ENCODE results near the gene CROCC2. TPM values are rescaled to one million over a fixed set of nuclear protein-coding genes. Genes with fewer than 3 reads are reported as not detected.

Gene CROCC2
- total and polyA plus RNA-seq, 3 experiments from 2014 or later, result not detected

GRCh38 chr2:240995041-240996021, 89.2 kb downstream of the CROCC2 start:
- Histone ChIP-seq H3K4me1 (ENCODE audit: insufficient read depth, low read length) (no peaks in the 10 kb centered on the region), H3K27me3 (ENCODE audit: insufficient read depth, low read length, poor library complexity, severe bottlenecking) (no peaks in the 10 kb centered on the region), H3K4me3 (ENCODE audit: low read length) (no peak overlapping the region), H3K36me3 (ENCODE audit: insufficient read depth, low read length) (no peaks in the 10 kb centered on the region), H3K27ac (ENCODE audit: low read depth, low read length) (no peak overlapping the region), H3K9me3 (ENCODE audit: low read length) (no peaks in the 10 kb centered on the region)
- H3K9me3 Mint-ChIP-seq, result no peaks in the 10 kb centered on the region
- no peaks in the 10 kb centered on the region for H3K36me3 Mint-ChIP-seq
- CTCF ChIA-PET, result interaction anchor here (1.1 kb wide), 1 partner anchor 12 kb away, joined by 3 read pairs; no protein-coding TSS in a partner anchor
- POLR2A ChIA-PET, result no interaction called here
- H3K4me3 Mint-ChIP-seq, result no peak overlapping the region
- H3K4me1 Mint-ChIP-seq, result peaks cover 0 to 14% (median 2%) of the 10 kb centered on the region in 3 donors
- peaks cover 4 to 25% of the 10 kb centered on the region in 2 donors for H3K27me3 Mint-ChIP-seq
- peak in 1 of 5 donors; percentile 40 for DNase-seq
- peak overlapping the region in 1 of 8 donors; percentile 64 for H3K27ac Mint-ChIP-seq

GRCh38 chr2:240996161-240996833, 90.2 kb downstream of the CROCC2 start:
- peak in 1 of 5 donors; percentile 19 for DNase-seq
- peaks cover 8 to 33% of the 10 kb centered on the region in 2 donors for H3K27me3 Mint-ChIP-seq
- H3K9me3 Mint-ChIP-seq, result no peaks in the 10 kb centered on the region
- POLR2A ChIA-PET, result no interaction called here
- Histone ChIP-seq H3K27me3 (ENCODE audit: insufficient read depth, low read length, poor library complexity, severe bottlenecking) (no peaks in the 10 kb centered on the region), H3K36me3 (ENCODE audit: insufficient read depth, low read length) (no peaks in the 10 kb centered on the region), H3K27ac (ENCODE audit: low read depth, low read length) (no peak overlapping the region), H3K4me1 (ENCODE audit: insufficient read depth, low read length) (no peaks in the 10 kb centered on the region), H3K4me3 (ENCODE audit: low read length) (no peak overlapping the region), H3K9me3 (ENCODE audit: low read length) (no peaks in the 10 kb centered on the region)
- CTCF ChIA-PET, result interaction anchor here (1.1 kb wide), 1 partner anchor 13 kb away, joined by 3 read pairs; no protein-coding TSS in a partner anchor
- H3K4me3 Mint-ChIP-seq, result peak overlapping the region in 1 of 7 donors; percentile 48
- peaks cover 0 to 15% (median 2%) of the 10 kb centered on the region in 3 donors for H3K4me1 Mint-ChIP-seq
- no peaks in the 10 kb centered on the region for H3K36me3 Mint-ChIP-seq
- no peak overlapping the region for H3K27ac Mint-ChIP-seq

GRCh38 chr2:240996834-240997140, 90.7 kb downstream of the CROCC2 start:
- DNase-seq, result peak in 1 of 5 donors; percentile 26
- no peak overlapping the region for H3K27ac ChIP-seq (ENCODE audit: low read depth, low read length)
- H3K4me3 ChIP-seq (ENCODE audit: low read length), result no peak overlapping the region
- no peaks in the 10 kb centered on the region for H3K36me3 ChIP-seq (ENCODE audit: insufficient read depth, low read length)
- peaks cover 0 to 4% (median 0%) of the 10 kb centered on the region in 5 donors for H3K9me3 Mint-ChIP-seq
- no peaks in the 10 kb centered on the region for H3K4me1 ChIP-seq (ENCODE audit: insufficient read depth, low read length)
- no peaks in the 10 kb centered on the region for H3K9me3 ChIP-seq (ENCODE audit: low read length)
- ChIA-PET CTCF (no interaction called here), POLR2A (no interaction called here)
- no peaks in the 10 kb centered on the region for H3K36me3 Mint-ChIP-seq
- peaks cover 0 to 15% (median 2%) of the 10 kb centered on the region in 3 donors for H3K4me1 Mint-ChIP-seq
- H3K27me3 Mint-ChIP-seq, result peaks cover 11 to 34% of the 10 kb centered on the region in 2 donors
- H3K27me3 ChIP-seq (ENCODE audit: insufficient read depth, low read length, poor library complexity, severe bottlenecking), result no peaks in the 10 kb centered on the region
- H3K4me3 Mint-ChIP-seq, result no peak overlapping the region
- H3K27ac Mint-ChIP-seq, result no peak overlapping the region

- Mint-ChIP-seq H3K27ac (peak overlapping the region in 2 of 8 donors; percentile 3 to 79), H3K36me3 (no peaks in the 10 kb centered on the region), H3K4me3 (peak overlapping the region in 5 of 7 donors; percentile 21 to 86 (median 59)), H3K9me3 (peaks cover 0 to 4% (median 0%) of the 10 kb centered on the region in 5 donors), H3K27me3 (peaks cover 11 to 34% of the 10 kb centered on the region in 2 donors), H3K4me1 (peaks cover 0 to 15% (median 2%) of the 10 kb centered on the region in 3 donors)
- H3K4me1 ChIP-seq (ENCODE audit: insufficient read depth, low read length), result no peaks in the 10 kb centered on the region
- CTCF ChIA-PET, result no interaction called here
- peak in 2 of 5 donors; percentile 39 to 41 for DNase-seq
- no peaks in the 10 kb centered on the region for H3K9me3 ChIP-seq (ENCODE audit: low read length)
- no peak overlapping the region for H3K27ac ChIP-seq (ENCODE audit: low read depth, low read length)
- H3K4me3 ChIP-seq (ENCODE audit: low read length), result no peak overlapping the region
- no peaks in the 10 kb centered on the region for H3K36me3 ChIP-seq (ENCODE audit: insufficient read depth, low read length)
- H3K27me3 ChIP-seq (ENCODE audit: insufficient read depth, low read length, poor library complexity, severe bottlenecking), result no peaks in the 10 kb centered on the region
- POLR2A ChIA-PET, result no interaction called here
These were observed 91.2 kb downstream of the CROCC2 start for GRCh38 chr2:240997141-240997855.

- Mint-ChIP-seq H3K9me3 (peaks cover 0 to 4% (median 0%) of the 10 kb centered on the region in 5 donors), H3K4me1 (peaks cover 0 to 15% (median 2%) of the 10 kb centered on the region in 3 donors), H3K27ac (peak within 1 kb of the TSS in 2 of 8 donors; percentile 3 to 79), H3K27me3 (peaks cover 11 to 34% of the 10 kb centered on the region in 2 donors), H3K4me3 (peak within 1 kb of the TSS in 5 of 7 donors; percentile 21 to 86 (median 59)), H3K36me3 (no peaks in the 10 kb centered on the region)
- Histone ChIP-seq H3K4me3 (ENCODE audit: low read length) (no peak within 1 kb of the TSS), H3K9me3 (ENCODE audit: low read length) (no peaks in the 10 kb centered on the region), H3K4me1 (ENCODE audit: insufficient read depth, low read length) (no peaks in the 10 kb centered on the region), H3K36me3 (ENCODE audit: insufficient read depth, low read length) (no peaks in the 10 kb centered on the region), H3K27me3 (ENCODE audit: insufficient read depth, low read length, poor library complexity, severe bottlenecking) (no peaks in the 10 kb centered on the region), H3K27ac (ENCODE audit: low read depth, low read length) (no peak within 1 kb of the TSS)
- peak in 4 of 5 donors; percentile 17 to 73 (median 45) for DNase-seq
- ChIA-PET POLR2A (no interaction called here), CTCF (no interaction called here)
These were observed 91.9 kb downstream of the CROCC2 start, which contains the start of gene SNED1 for GRCh38 chr2:240997856-240998705. Gene SNED1, plus strand, starts transcription at chr2:240998618. Its CDS starts 220 bp downstream, at chr2:240998838.

- H3K27me3 Mint-ChIP-seq, result peaks cover 11 to 34% of the 10 kb centered on the region in 2 donors
- peaks cover 0 to 15% (median 2%) of the 10 kb centered on the region in 3 donors for H3K4me1 Mint-ChIP-seq
- DNase-seq, result no peak
- H3K9me3 Mint-ChIP-seq, result peaks cover 0 to 5% (median 4%) of the 10 kb centered on the region in 5 donors
- no peak overlapping the region for H3K27ac Mint-ChIP-seq
- no peaks in the 10 kb centered on the region for H3K36me3 Mint-ChIP-seq
- no peaks in the 10 kb centered on the region for H3K36me3 ChIP-seq (ENCODE audit: insufficient read depth, low read length)
- H3K4me3 Mint-ChIP-seq, result no peak overlapping the region
- ChIA-PET CTCF (no interaction called here), POLR2A (no interaction called here)
- peaks cover 2% of the 10 kb centered on the region for H3K9me3 ChIP-seq (ENCODE audit: low read length)
- no peak overlapping the region for H3K4me3 ChIP-seq (ENCODE audit: low read length)
- H3K27me3 ChIP-seq (ENCODE audit: insufficient read depth, low read length, poor library complexity, severe bottlenecking), result no peaks in the 10 kb centered on the region
- H3K27ac ChIP-seq (ENCODE audit: low read depth, low read length), result no peak overlapping the region
- no peaks in the 10 kb centered on the region for H3K4me1 ChIP-seq (ENCODE audit: insufficient read depth, low read length)
These were observed 92.5 kb downstream of the CROCC2 start for GRCh38 chr2:240998706-240998994.

- peaks cover 0 to 10% (median 7%) of the 10 kb centered on the region in 5 donors for H3K9me3 Mint-ChIP-seq
- peaks cover 0 to 15% (median 2%) of the 10 kb centered on the region in 3 donors for H3K4me1 Mint-ChIP-seq
- peak in 1 of 5 donors; percentile 18 for DNase-seq
- no peaks in the 10 kb centered on the region for H3K36me3 ChIP-seq (ENCODE audit: insufficient read depth, low read length)
- no peaks in the 10 kb centered on the region for H3K4me1 ChIP-seq (ENCODE audit: insufficient read depth, low read length)
- no peak overlapping the region for H3K27ac ChIP-seq (ENCODE audit: low read depth, low read length)
- H3K9me3 ChIP-seq (ENCODE audit: low read length), result peaks cover 7% of the 10 kb centered on the region
- H3K4me3 Mint-ChIP-seq, result peak overlapping the region in 3 of 7 donors; percentile 56 to 75 (median 67)
- H3K36me3 Mint-ChIP-seq, result no peaks in the 10 kb centered on the region
- POLR2A ChIA-PET, result no interaction called here
- H3K27ac Mint-ChIP-seq, result no peak overlapping the region
- no peak overlapping the region for H3K4me3 ChIP-seq (ENCODE audit: low read length)
- CTCF ChIA-PET, result no interaction called here
- H3K27me3 ChIP-seq (ENCODE audit: insufficient read depth, low read length, poor library complexity, severe bottlenecking), result no peaks in the 10 kb centered on the region
- H3K27me3 Mint-ChIP-seq, result peaks cover 11 to 34% of the 10 kb centered on the region in 2 donors
These were observed 93.1 kb downstream of the CROCC2 start for GRCh38 chr2:240998995-240999791.

All from CD8-positive, alpha-beta memory T cell (primary cell).